ENCODE results near the gene TCF7.

The TCF7 gene

DNA sequence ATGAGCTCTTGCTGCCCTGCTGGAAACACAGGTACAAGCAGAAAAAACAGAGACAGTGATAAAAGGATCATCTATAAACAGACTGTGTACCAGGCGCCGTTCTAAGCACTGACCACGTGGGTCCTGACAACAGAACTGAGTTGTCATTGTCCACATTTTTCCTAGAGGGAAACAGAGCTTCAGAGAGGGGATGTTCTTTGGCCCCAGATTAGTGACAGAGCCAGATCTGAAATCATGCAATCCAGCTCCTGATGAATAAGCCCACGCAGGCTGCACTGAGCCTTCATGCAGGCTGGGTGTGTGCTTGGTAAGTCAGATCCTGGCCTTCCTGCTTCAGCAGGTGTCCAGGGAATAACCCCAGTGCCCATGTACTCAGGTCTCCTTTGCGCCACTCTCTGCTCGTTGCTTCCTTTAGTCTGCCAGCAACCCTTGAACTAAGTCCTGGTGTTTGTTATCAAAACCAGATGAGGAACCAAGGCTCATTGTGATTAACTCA is 22.8 kb upstream of the TCF7 start:
- DNase-seq = no peak

DNA sequence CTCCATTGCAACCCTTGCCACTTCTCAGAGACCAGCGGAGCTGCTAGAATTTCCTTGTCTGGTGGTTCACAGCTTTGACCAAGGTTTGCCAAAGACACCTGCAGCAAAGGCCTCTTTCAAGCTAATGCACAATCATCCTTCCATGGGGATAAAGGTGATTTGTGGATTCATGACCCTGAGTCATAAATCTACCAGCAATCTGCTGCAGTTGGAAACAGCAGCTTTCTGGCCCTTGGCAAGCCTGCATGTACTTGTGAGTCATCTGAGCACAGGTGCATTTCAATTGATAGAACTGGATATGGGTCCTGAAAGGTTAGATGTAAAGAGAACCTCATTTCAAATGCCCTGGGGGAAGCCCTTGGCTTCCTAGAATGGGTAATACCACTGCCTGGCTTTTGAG is 21.6 kb upstream of the TCF7 start:
- no peak for DNase-seq

DNA sequence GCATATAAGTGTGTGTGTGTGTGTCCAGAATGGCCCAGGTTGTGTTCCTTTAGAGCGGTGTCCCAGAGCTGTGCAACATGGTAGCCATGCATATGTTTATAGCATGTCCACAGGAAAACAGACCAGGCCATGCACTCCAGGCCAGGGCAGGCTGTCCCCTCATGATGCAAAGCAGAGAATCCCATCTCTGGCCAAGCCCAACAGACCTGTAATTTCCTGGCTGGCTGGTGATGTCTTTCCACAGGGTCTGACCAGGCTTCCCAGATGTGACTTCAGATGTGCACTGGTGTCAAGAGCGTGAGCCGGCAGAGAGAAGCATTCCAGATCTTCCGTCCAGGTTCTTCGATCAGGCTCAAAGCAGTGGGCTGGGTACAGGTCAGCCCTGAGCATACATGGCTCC is 21.1 kb upstream of the TCF7 start:
- no peak for DNase-seq

- no peak for DNase-seq
These were observed 19.2 kb upstream of the TCF7 start for GRCh38 chr5:134095293-134095692.

DNA sequence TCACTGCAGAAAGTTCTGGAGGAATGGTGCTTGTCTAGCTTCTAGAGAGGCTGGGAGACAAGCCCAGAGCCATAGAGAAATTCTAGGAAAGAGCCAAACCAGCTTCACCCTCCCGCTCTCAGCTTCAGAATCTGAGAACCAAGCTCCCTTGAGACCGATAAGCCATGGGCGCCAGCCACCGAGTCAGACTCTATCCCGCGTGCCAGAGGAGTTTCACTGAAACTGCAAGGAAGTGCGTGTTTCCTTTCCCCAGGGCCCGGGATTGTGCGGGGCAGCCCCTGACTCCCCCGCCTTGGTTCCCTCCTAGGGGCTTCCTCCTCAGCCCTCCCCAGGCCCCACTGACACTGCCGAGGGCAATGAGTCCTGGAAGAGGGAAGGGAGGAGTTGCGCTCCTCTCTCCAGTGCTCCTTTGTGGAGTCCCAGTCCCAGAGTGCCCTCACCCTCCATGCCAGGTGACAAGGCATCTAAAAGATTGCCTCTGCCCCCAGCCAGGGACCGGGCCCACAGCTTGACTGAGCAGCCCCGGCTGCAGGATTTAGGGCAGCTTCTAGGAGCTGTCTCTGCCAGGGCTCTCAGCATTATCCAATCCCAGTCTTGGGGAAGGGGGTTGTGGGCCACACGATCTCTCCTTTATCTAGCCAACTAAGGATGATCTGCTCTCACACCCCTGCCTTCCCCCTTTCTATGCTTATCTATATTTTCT is 18.4 kb upstream of the TCF7 start:
- no peak for DNase-seq

GRCh38 chr5:134097211-134097749 is 17.2 kb upstream of the TCF7 start:
- no peak for DNase-seq

DNA sequence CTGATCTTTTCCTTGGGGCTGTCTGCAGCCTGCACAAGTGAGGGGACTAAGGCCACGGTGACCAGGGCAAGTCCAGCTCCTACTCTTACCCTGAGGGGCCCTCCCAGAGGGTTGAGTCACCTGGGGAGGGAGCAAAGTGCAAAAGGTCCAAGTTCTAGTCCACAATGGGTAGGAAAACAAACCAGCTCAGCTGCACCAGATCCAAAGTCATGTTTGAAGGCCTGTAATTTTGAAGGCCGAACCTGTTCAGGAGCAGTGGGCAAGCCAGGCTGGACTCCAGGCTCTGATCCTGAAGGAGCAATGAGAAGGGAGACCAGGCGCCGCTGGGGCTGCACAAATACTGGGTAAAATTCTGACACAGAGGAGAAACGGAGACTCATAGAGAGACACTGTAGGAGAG is 15.8 kb upstream of the TCF7 start:
- DNase-seq = no peak

DNA sequence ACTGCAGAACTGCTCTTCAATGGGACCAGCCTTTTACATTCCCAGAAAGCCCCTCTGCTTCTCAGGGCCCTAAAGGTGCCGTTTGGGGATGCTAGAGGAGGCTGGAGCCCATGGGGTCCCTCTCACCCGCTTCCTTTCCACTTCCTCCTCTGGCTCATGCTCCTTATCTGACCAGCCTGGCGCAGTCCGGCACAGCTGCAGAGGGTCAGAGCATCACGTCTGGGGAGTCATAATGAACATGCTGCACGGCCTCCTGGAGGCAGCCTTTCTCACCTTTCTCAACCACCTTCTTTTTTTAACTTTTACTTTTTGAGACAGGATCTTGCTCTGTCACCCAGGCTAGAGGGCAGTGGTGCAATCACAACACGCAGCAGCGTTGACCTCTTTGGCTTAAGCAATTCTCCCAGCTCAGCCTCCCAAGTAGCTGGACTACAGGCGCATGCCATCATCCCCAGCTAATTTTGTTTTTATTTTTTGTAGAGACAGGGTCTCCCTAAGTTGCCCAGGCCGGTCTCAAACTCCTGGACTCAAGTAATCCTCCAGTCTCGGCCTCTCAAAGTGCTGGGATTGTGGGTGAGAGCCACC is 15.1 kb upstream of the TCF7 start:
- no peak for DNase-seq

- no peak for DNase-seq
These were observed 14.6 kb upstream of the TCF7 start for GRCh38 chr5:134099939-134100282.

- DNase-seq = no peak
These were observed 14.0 kb upstream of the TCF7 start for GRCh38 chr5:134100283-134101091.

DNA sequence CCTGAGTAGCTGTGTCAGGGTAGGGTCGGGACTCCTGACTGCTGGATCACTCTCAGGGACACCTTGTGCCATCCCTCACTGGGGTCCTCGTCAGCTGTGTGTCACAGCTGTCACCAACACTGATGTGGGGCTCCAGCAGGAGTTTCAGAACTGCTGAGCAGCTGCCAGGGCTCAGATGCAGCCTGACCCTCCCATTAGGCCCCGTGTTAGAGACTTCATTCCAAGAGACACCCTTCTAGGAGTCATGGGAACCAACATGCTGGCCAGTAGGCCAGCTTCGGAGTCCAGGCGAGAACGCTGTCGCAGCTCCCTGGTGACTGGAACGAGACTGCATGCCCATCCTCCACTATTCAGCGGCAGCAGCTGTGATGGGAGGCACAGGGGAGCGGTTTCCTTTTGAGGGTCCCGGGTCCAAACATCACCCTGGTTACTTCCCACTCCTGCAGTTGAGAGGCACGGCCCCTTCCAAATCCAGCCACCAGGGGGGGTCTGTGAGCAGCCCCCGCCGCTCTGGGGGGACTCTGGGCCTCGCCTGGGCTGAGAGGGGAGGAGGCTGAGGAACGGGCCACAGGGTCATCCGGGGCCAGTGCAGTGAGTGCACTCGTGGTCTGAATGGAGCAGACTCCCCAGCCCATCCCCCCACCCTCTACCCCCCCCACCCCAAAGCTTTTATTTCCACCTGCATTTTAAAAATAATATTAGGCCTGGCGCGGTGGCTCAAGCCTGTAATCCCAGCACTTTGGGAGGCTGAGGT is 12.6 kb upstream of the TCF7 start:
- no peak for DNase-seq

GRCh38 chr5:134103397-134103796 is 11.1 kb upstream of the TCF7 start:
- DNase-seq = no peak

- no peak for DNase-seq
These were observed 10.4 kb upstream of the TCF7 start for GRCh38 chr5:134103998-134104654.

GRCh38 chr5:134106991-134107701 is 7.3 kb upstream of the TCF7 start:
- DNase-seq = no peak

DNA sequence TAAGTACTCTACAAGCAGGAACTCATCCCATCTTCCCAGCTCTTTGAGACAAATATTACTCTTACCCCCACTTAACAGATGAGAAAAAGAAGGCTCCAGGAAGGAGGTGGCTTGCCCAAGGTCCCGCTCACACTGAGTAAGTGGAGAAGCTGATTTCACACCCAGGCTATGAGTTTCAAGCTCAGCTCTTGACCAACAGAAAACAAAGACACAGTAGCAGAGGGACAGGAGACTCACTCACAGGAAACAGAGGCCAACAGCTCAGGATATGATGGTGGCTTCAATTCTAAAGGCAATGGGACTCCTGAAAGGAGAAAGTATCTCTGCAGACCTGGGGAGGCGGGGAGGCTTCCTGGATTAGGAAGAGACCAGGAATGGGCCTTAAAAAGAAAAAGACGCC is 6.7 kb upstream of the TCF7 start:
- no peak for DNase-seq

- DNase-seq = no peak
These were observed 4.1 kb upstream of the TCF7 start for GRCh38 chr5:134110382-134110781.

DNA sequence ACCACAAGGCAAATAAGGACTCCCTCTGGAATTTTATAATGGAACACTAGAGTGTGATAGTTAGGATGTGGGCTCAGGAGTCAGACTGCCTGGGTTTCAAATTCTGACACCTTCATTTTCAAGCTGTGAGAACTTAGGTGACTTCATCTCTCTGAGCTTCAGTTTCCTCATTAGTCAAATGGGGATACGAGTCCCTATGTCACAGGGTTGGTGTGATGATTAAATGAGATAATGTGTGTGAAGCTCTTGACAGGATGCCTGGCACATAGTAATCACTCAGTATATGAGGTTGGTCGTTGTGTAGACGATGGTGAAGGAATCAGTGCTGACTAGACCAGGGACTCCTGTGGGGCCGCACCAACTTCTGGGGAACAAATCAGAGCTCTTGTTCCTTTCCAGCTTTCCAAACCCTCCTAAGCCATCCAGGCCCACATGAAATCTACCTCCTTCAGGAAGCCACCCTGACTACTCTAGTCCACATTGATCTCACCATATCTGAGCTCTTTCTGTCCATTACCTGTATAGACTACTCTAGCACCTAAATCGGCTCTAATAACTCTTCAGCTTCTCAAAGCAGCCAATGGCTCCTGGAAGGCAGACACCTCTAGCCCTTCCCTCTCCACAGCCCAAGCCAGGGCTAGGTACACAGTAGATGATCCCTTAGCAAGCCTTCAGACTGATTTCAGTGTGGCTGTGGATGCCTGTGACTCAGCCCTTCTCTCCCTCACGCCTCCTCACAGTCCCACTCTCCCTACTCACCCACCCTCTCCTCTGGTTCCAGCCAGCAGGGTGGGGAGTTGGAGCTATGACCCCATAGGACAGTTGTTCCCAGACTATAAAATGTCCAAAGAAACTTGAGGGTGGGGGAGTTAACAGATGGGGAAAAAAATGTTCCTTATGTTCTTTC is 2.5 kb upstream of the TCF7 start:
- DNase-seq = no peak

- DNase-seq = no peak
These were observed 1.6 kb upstream of the TCF7 start for GRCh38 chr5:134112726-134113362.

DNA sequence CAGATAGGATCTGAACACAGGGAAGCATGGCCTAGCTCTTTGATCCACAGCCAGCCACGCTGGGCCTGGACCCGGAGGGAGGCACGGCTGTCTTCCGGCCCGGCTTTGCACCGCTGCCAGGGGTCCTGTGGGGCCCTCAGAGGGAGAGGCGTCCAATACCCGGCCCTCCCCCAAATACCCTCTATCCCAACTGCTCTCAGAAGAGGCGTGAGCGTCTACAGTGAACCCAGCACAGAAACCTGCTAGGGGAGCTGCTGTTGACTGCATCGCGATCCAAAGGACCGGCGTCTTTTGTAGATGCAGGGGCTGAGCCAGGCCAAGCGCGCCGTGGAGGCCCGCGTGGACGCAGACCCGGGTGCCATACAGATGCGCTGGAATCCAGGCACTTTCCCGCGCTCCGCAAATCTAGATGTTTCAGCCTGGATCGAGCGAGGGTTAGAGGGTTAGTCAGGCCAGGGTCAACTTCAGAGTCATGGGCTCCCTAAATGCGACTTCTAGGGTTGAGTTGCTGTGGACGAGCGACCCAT is 1.1 kb upstream of the TCF7 start:
- no peak for DNase-seq
